Hippocampal formation (tissue), 2 donors: ENCODE measurements around the gene SPACDR.
A peak's percentile ranks its signal among the peaks of the same experiment; 100 is the strongest.
"Not testable (repeated sequence)": the region's sequence is repeated elsewhere in the genome, so short reads cannot be mapped to it uniquely, and the experiment has no call there.

Experiments used
- DNase-seq, 2 donors: peaks; one replicate each; lab custom pipeline; 2025; lab: John Stamatoyannopoulos, UW

Gene SPACDR

GRCh38 chr7:100464210-100464660 lies at the start of gene SPACDR:
TSS of gene SPACDR (minus strand) at chr7:100464260. CDS start at chr7:100464025, 235 bp downstream.
- DNase-seq: no peak

- DNase-seq: no peak
These were observed 49.3 kb upstream of the SPACDR start for GRCh38 chr7:100513212-100513810.

GRCh38 chr7:100510437-100511239 lies 46.6 kb upstream of the SPACDR start:
- no peak for DNase-seq

GRCh38 chr7:100509231-100509630 lies 45.2 kb upstream of the SPACDR start:
- DNase-seq: peak in 1 of 2 donors; percentile 8

- DNase-seq: no peak
These were observed 42.4 kb upstream of the SPACDR start for GRCh38 chr7:100506356-100506923.

GRCh38 chr7:100504887-100505611 lies 41.0 kb upstream of the SPACDR start:
- DNase-seq: no peak

GRCh38 chr7:100504031-100504430 lies 40.0 kb upstream of the SPACDR start:
- not testable (repeated sequence) for DNase-seq

- DNase-seq: not testable (repeated sequence)
These were observed 36.7 kb upstream of the SPACDR start for GRCh38 chr7:100500743-100501142.

GRCh38 chr7:100496509-100496908 lies 32.4 kb upstream of the SPACDR start:
- DNase-seq: no peak

GRCh38 chr7:100493476-100494264 lies 29.6 kb upstream of the SPACDR start:
- DNase-seq: peak; percentile 30 to 59

GRCh38 chr7:100492738-100493475 lies 28.8 kb upstream of the SPACDR start:
- no peak for DNase-seq

- DNase-seq: no peak
These were observed 27.1 kb upstream of the SPACDR start for GRCh38 chr7:100491192-100491578.

- no peak for DNase-seq
These were observed 26.6 kb upstream of the SPACDR start for GRCh38 chr7:100490483-100491191.

GRCh38 chr7:100489824-100490223 lies 25.8 kb upstream of the SPACDR start:
- DNase-seq: peak; percentile 88 to 98

GRCh38 chr7:100489121-100489520 lies 25.1 kb upstream of the SPACDR start:
- no peak for DNase-seq

- DNase-seq: no peak
These were observed 24.5 kb upstream of the SPACDR start for GRCh38 chr7:100488333-100489095.

GRCh38 chr7:100486753-100487446 lies 22.8 kb upstream of the SPACDR start:
- DNase-seq: no peak

- no peak for DNase-seq
These were observed 22.1 kb upstream of the SPACDR start for GRCh38 chr7:100486111-100486636.
